ENCODE data around the gene NDUFS1. TPM values are rescaled to one million over a fixed set of nuclear protein-coding genes. Genes with fewer than 3 reads are reported as not detected.

Gene NDUFS1
- total RNA-seq, 2 experiments from 2014 or later: 56.6 to 66.1 TPM

Other genes starting within 250 kb of the NDUFS1 start
- 10 to 100 TPM; 25.5 to 28.5 TPM for gene INO80D, start 73.3 kb downstream of the NDUFS1 start, total RNA-seq
- gene EEF1B2, start 451 bp upstream of the NDUFS1 start, total RNA-seq: 100 to 1,000 TPM; 506 to 561 TPM
- gene ZDBF2, start 115.2 kb upstream of the NDUFS1 start, total RNA-seq: 10 to 100 TPM; 10.7 to 12.8 TPM

Measured in activated naive CD8-positive, alpha-beta T cell treated with anti-CD3 and anti-CD28 coated beads, Interleukin-2, amount 10 ng/mL, durations not matched to agents 7 days and 5 days (primary cell).